Measurements from ENCODE around the gene CCL28.

DNA sequence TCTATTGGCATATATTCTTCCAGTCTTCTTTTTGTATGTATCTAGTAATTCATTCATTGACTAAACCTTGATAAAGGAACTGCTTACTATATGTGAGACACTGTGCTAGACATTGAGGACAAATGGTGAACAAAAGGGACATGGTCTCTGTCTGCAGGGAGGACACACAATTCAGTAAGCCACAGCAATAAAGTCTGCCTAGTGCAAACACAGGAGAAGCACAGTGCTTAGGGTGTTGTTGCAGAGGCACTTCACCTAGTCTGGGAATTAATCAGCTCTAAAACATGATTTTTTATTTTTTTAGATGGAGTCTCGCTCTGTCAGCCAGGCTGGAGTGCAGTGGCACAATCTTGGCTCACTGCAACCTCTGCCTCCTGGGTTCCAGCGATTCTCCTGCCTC, 6.4 kb upstream of the CCL28 start:
- TF ChIP-seq, protein P1, sequence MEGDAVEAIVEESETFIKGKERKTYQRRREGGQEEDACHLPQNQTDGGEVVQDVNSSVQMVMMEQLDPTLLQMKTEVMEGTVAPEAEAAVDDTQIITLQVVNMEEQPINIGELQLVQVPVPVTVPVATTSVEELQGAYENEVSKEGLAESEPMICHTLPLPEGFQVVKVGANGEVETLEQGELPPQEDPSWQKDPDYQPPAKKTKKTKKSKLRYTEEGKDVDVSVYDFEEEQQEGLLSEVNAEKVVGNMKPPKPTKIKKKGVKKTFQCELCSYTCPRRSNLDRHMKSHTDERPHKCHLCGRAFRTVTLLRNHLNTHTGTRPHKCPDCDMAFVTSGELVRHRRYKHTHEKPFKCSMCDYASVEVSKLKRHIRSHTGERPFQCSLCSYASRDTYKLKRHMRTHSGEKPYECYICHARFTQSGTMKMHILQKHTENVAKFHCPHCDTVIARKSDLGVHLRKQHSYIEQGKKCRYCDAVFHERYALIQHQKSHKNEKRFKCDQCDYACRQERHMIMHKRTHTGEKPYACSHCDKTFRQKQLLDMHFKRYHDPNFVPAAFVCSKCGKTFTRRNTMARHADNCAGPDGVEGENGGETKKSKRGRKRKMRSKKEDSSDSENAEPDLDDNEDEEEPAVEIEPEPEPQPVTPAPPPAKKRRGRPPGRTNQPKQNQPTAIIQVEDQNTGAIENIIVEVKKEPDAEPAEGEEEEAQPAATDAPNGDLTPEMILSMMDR (IDR thresholded peaks at IDR 0.05) = no peak
- TF ChIP-seq POLR2A (IDR thresholded peaks at IDR 0.05) = no peak

Measured in heart left ventricle (tissue), 13 donors.